NCI-H1930 (cell line): ENCODE data around the gene RPL18.
"Not testable (repeated sequence)": the region's sequence is repeated elsewhere in the genome, so short reads cannot be mapped to it uniquely, and the experiment has no call there.

Experiments
- DNase-seq, 2 experiments: peaks; one replicate each; lab custom pipeline; 2025; lab: John Stamatoyannopoulos, UW

Gene RPL18

GRCh38 chr19:48618916-48619691 lies at the start of gene RPL18, which contains the start of gene SPHK2:
RPL18 (minus strand) TSS chr19:48619178; CDS start chr19:48619143, 35 bp downstream.
SPHK2 (plus strand) TSS chr19:48619506; CDS start chr19:48620515, 1,009 bp downstream.
- peak; percentile 99 to 100 for DNase-seq

DNA sequence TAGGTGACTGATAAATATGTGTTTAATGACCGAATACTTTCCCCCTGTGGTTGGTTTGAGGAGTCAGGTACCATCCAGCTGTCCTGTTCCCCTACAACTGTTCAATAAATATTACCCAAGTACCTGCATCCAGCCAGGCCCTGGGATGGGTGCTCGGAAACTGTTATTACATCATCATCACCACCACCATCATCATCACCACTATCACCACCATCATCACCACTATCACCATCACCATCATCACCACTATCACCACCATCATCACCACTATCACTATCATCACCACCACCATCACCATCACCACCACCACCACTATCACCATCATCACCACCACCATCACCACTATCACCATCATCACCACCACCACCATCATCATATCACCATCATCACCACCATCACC lies 49.8 kb upstream of the RPL18 start:
- DNase-seq, result no peak

DNA sequence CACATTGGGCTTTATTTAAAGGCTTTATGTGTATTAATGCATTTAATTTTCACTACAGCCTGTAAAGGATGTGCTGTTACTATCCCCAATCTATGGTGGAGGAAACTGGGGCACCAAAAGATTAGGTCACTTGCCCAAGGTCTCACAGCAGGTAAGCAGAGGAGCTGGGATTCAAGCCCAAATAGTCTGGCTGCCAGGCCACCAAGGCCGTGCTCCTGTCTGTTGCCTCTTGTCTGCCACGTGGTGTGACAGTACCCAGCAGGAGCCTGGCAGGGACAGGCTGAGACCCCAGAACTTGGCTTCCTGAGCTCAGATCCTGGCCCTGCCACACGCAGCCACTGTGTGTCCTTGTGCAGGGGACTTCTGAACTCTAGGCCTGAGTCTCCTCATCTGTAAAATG lies 49.4 kb upstream of the RPL18 start:
- no peak for DNase-seq

- no peak for DNase-seq
Observed at GRCh38 chr19:48665786-48666185, 46.8 kb upstream of the RPL18 start.

- DNase-seq, result no peak
Observed at GRCh38 chr19:48664476-48664875, 45.5 kb upstream of the RPL18 start.

DNA sequence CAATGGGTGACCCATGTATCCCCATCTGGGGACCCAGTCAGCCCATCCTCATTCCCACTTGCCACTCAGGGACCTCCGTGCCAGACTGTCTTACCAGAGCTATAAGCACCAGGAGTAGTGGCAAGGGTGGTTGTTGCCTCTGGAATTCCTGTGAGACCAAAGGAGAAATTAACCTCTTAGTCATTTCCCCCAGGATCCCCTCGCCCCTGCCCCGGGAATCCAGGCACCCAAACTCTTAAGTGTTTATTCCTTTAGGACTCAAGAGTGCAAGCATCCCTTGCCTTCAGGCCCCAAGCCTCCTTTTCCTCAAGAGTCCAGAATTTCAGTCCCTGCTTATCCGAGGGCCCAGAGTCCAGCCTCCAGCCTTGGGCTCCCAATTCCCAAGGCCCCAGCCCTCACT lies 44.7 kb upstream of the RPL18 start:
- DNase-seq, result no peak

DNA sequence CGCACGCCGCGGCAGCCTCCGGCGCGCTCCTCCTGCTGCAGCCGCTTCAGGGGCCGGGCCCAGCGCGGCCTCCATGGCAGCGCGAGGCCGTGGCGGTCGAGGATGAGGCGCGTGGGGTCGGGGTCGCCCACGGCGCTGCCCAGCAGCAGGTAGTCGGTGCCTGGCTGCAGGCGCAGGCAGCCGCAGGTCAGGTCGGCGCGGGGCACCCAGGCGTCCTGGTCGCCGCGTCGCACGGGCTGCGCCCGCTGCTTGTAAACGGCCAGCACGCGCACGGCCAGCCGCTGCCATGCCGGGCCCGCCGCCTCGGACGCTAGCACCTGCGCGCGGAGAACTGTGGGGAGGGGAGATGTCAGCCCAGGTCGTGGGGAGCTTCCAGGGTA lies 42.7 kb upstream of the RPL18 start:
- DNase-seq, result no peak

DNA sequence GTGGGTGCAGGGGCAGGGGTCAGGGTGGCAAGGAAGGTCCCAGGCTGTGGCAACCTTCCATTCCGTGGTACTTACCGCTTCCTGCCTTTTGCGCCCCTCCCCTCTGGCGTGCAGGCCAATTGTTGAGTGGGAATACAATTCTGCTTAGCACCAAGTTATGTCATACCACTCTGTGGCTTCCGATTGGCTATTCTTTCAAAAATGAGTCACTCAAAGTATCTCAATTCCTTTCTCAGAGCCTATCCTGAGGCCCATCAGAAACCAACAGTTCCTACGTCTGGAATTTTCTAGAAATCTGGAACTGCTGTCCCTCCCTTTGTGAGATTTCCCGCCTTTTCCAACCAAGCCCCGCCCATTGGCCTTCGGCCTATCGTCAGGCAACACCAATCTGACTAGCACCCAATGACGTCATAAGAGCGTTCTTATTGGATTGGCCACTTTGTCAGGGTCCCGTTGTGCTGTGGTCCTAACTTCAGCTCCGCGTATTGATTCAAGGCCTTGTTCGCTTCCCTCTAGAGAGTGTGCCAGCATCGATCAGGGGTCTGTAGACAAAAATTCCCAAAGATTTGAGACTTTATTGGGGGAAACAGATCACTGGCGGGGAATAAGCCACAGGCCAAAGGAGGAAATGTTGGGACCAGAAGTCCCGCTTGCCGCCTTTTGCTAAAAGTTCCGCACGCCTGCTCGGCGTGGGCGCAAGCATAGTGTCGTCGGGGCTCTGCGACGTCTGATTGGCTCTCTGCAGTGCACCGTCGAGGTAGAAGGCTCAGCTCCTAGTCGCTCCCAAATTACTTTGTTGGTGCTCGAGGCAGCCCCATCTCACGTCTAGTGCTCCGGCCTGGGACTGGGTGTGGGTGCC lies 42.1 kb upstream of the RPL18 start:
- DNase-seq, result peak; percentile 86 to 95

- no peak for DNase-seq
Observed at GRCh38 chr19:48659768-48660167, 40.8 kb upstream of the RPL18 start.

DNA sequence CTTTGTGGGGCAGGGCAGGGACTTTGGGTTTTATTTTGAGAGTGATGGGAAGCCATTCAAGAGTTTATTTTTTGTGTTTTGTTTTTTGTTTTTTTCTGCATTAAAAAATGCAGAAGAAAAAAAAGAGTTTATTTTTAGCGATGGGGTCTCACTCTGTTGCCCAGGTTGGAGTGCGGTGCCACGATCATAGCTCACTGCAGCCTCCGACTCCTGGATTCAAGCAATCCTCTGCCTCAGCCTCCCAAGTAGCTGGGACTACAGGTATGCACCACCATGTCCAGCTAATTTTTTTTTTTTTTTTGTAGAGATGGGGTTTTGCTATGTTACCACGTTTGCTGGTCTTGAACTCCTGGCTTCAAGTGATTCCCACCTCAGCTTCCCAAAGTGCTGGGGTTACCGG lies 39.5 kb upstream of the RPL18 start:
- DNase-seq, result no peak

- not testable (repeated sequence) for DNase-seq
Observed at GRCh38 chr19:48657828-48658227, 38.9 kb upstream of the RPL18 start.

DNA sequence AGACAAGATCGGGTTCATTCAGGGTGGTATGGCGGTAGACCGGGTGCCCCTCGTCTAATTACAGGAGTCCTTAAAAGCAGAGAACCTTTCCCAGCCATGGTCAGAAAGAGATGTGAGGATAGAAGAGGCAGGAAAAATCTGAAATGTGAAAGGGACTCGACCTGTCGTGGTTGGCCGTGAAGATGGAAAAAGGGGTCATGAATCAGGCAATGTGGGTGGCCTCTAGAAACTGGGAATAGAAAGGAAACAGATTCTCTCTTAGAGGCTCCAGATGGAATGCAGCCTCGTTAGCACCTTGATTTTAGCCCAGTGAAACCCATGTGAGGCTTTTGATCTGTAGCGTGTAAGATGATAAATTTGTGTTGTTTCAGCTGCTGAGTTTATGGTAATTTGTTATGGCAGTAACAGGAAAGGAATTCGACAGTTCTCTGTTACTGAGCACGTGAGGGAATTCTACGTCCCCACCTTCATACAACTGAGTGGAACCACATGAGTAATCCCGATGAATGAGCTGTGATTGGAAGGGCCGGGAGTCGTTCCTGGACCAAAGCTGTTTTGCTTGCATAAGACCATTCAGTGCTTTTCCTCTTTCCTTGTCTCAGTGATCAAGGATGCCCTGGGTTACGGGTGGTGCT lies 38.0 kb upstream of the RPL18 start:
- DNase-seq, result no peak

GRCh38 chr19:48654299-48655059 lies 35.5 kb upstream of the RPL18 start:
- DNase-seq, result no peak

GRCh38 chr19:48651683-48652048 lies 32.7 kb upstream of the RPL18 start:
- DNase-seq, result no peak

GRCh38 chr19:48650974-48651682 lies 32.1 kb upstream of the RPL18 start:
- DNase-seq, result no peak

DNA sequence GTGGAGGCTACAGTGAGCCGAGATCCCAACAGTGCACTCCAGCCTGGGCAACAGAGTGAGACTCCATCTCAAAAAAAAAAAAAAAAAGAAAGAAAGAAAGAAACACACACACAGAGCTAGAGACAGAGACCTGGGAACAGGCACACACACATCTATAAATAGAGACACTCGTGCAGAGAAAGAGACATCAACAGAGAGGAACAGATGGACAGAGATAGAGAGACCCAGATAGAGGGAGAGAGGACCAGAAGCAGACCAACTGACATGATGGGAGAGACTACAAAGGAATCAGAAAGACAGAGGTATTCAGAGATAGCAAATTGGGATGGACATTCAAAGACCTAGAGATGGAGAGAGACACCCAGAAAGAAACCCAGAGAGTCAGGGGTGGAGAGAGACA lies 29.2 kb upstream of the RPL18 start:
- DNase-seq, result no peak

GRCh38 chr19:48646722-48647216 lies 27.8 kb upstream of the RPL18 start:
- DNase-seq, result no peak

DNA sequence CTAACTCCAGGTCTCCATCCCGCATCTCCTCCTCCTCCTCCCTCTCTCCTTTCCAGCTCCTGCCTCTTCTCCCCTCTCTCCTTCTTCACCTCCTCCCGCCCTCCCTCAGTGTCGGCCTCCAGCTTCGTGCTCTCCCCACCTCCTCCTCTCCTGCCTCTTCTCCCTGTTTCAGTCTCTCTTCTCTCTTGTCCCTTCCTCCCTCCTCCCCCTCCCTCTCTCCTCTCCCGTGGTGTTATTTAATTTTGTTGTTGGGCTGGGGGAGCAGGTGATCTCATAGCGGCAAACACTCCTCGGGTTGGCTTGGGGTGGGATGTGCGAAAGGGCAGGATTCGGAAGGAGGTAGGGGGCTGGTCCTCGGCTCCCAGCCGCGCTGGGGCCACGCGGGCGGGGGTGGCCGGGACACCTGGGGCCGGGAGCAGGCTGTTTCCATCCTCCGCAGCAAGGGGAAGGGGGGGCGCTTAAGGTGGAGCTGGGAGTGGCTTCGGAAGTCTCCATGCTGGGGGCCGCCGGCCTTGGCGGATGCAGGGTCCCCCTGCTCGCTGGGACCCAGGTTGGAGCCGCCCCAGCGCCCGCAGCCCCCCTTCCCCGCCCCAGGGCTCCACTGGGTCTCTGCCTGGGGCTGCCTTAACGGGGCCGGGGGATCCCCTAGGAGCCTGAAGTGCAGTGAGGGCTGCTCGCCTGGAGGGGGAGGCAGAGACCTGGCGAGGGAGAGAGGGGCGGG lies 27.2 kb upstream of the RPL18 start, which contains the start of gene CA11:
CA11 (minus strand) TSS at position 187 of the 721 bp plus-strand sequence. CDS start 555 bp downstream, outside the sequence.
- peak; percentile 90 to 91 for DNase-seq

DNA sequence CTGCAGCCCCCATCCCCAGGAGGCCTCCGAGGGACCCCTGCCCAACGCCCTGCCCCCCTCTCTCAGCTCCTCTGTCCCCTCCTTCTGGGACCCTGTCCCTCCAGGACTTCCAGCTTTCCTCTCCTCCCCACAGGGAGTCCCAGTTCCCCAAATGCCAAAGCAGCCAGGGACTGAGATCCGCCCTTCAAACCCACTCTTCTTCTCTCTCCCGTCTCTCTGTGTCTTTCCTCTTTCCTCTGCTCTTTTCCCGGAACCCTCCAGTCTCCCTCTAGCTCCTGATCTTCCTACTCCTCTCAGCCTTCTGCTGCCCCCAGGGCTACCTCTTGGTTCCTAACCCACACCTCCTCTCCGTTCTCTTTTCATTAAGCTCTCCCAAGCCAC lies 26.6 kb upstream of the RPL18 start:
- DNase-seq, result no peak
